MM.1S (cell line): ENCODE results near the gene SDK1.
"Not testable (repeated sequence)": the region's sequence is repeated elsewhere in the genome, so short reads cannot be mapped to it uniquely, and the experiment has no call there.

ENCODE experiments used
- DNase-seq: peaks from one replicate; pipeline ENCODE4 v3.0.0-alpha.2; 2015
- H2AFZ ChIP-seq: fragments of 300-600 bp; sonication (generic); 2 replicates; pipeline ENCODE4 v1.6.0; 2016; ENCODE audit warnings: antibody characterized with exemption, low read length
- H3F3A ChIP-seq: fragments of 300-600 bp; sonication (generic); 2 replicates; pipeline ENCODE4 v1.6.1; 2016; ENCODE audit warnings: mild to moderate bottlenecking, antibody characterized with exemption, low read length, moderate library complexity, mixed read lengths; ENCODE audit not compliant: insufficient read depth
- H3K27ac ChIP-seq: fragments of 300-600 bp; sonication (generic); 2 replicates; pipeline ENCODE4 v1.5.1; 2016; ENCODE audit warnings: mild to moderate bottlenecking, low read length
- H3K27me3 ChIP-seq: fragments of 300-600 bp; sonication (generic); replicated peaks from 2 replicates; pipeline ENCODE4 v1.6.0; 2016; ENCODE audit warnings: low read length; ENCODE audit not compliant: insufficient read depth
- H3K36me3 ChIP-seq: fragments of 300-600 bp; sonication (generic); replicated peaks from 2 replicates; pipeline ENCODE4 v1.6.1; 2016; ENCODE audit warnings: mild to moderate bottlenecking, low read length, mixed read lengths; ENCODE audit not compliant: insufficient read depth
- H3K4me1 ChIP-seq: fragments of 300-600 bp; sonication (generic); 2 replicates; pipeline ENCODE4 v1.6.1; 2016; ENCODE audit warnings: low read length, mixed read lengths
- H3K4me2 ChIP-seq: fragments of 300-600 bp; sonication (generic); 2 replicates; pipeline ENCODE4 v1.6.0; 2016; ENCODE audit warnings: low read depth, low read length
- H3K4me3 ChIP-seq: fragments of 300-600 bp; sonication (generic); 2 replicates; pipeline ENCODE4 v1.5.1; 2016; ENCODE audit warnings: low read length, mixed read lengths
- H3K79me2 ChIP-seq: fragments of 300-600 bp; sonication (generic); 2 replicates; pipeline ENCODE4 v1.6.1; 2016; ENCODE audit warnings: mixed run types, low read length, mixed read lengths
- H3K9ac ChIP-seq: fragments of 300-600 bp; sonication (generic); 2 replicates; pipeline ENCODE4 v1.6.1; 2016; ENCODE audit warnings: low read length, mixed read lengths
- H3K9me2 ChIP-seq: fragments of 300-600 bp; sonication (generic); replicated peaks from 2 replicates; pipeline ENCODE4 v1.6.1; 2016; ENCODE audit warnings: mild to moderate bottlenecking, low read length, mixed read lengths; ENCODE audit not compliant: insufficient read depth
- H3K9me3 ChIP-seq: fragments of 300-600 bp; sonication (generic); replicated peaks from 2 replicates; pipeline ENCODE4 v1.6.1; 2016; ENCODE audit warnings: mild to moderate bottlenecking, low read length, mixed read lengths; ENCODE audit not compliant: insufficient read depth
- H4K20me1 ChIP-seq: fragments of 300-600 bp; sonication (generic); 2 replicates; pipeline ENCODE4 v1.6.1; 2016; ENCODE audit warnings: mild to moderate bottlenecking, low read length, moderate library complexity, mixed read lengths; ENCODE audit not compliant: insufficient read depth
- EZH2 ChIP-seq: fragments of 300-600 bp; sonication (generic); optimal IDR thresholded peaks from 2 replicates; pipeline ENCODE3; 2017; ENCODE audit warnings: low read depth, mild to moderate bottlenecking, antibody characterized with exemption, low read length, mixed read lengths
- EZH2phosphoT487 ChIP-seq: fragments of 300-600 bp; sonication (generic); IDR thresholded peaks from 2 replicates; pipeline ENCODE4 v1.6.1; 2018; ENCODE audit warnings: antibody characterized with exemption, low read length
- TF ChIP-seq, protein P1 (sequence below): fragments of 300-600 bp; sonication (generic); IDR thresholded peaks from 2 replicates; pipeline ENCODE4 v1.5.1; 2016; ENCODE audit warnings: antibody characterized with exemption, low read length, mixed read lengths

Gene SDK1

GRCh38 chr7:4307316-4308204, 1006.5 kb downstream of the SDK1 start:
- Histone ChIP-seq H2AFZ (no peak overlapping the region), H3K27ac (no peak overlapping the region), H3K79me2 (no peaks in the 10 kb centered on the region), H3K4me1 (no peaks in the 10 kb centered on the region), H3F3A (no peaks in the 10 kb centered on the region), H3K4me2 (no peak overlapping the region), H3K36me3 (no peaks in the 10 kb centered on the region), H4K20me1 (no peaks in the 10 kb centered on the region), H3K4me3 (no peak overlapping the region), H3K9ac (no peak overlapping the region), H3K27me3 (no peaks in the 10 kb centered on the region), H3K9me3 (no peaks in the 10 kb centered on the region), H3K9me2 (no peaks in the 10 kb centered on the region)
- no peak for DNase-seq
- TF ChIP-seq EZH2phosphoT487: no peak
- TF ChIP-seq, protein P1, sequence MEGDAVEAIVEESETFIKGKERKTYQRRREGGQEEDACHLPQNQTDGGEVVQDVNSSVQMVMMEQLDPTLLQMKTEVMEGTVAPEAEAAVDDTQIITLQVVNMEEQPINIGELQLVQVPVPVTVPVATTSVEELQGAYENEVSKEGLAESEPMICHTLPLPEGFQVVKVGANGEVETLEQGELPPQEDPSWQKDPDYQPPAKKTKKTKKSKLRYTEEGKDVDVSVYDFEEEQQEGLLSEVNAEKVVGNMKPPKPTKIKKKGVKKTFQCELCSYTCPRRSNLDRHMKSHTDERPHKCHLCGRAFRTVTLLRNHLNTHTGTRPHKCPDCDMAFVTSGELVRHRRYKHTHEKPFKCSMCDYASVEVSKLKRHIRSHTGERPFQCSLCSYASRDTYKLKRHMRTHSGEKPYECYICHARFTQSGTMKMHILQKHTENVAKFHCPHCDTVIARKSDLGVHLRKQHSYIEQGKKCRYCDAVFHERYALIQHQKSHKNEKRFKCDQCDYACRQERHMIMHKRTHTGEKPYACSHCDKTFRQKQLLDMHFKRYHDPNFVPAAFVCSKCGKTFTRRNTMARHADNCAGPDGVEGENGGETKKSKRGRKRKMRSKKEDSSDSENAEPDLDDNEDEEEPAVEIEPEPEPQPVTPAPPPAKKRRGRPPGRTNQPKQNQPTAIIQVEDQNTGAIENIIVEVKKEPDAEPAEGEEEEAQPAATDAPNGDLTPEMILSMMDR: no peak
- no peak for TF ChIP-seq EZH2

DNA sequence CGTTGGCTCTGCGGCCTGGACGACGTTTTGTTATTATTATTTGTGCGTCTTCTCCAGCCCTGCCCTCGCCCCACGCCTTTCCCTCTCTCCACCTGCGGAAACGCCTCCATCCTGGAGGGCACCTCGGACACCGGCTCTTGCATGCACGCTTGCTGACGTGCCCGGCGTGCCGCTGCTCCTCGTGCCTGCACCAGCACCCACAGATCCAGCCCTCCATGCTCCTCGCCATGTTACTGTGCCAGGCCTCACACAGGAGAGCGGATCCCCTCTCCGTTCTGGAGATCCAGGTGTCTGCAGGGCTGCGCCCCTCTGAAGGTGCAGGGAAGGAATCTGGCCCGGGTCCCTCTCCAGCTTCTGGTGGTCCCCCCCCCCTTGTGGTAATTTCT, 1007.1 kb downstream of the SDK1 start:
- Histone ChIP-seq H4K20me1 (no peaks in the 10 kb centered on the region), H3K4me1 (no peaks in the 10 kb centered on the region), H3K27me3 (no peaks in the 10 kb centered on the region), H3K27ac (no peak overlapping the region), H3K36me3 (no peaks in the 10 kb centered on the region), H3K4me3 (no peak overlapping the region), H3K9me3 (no peaks in the 10 kb centered on the region), H2AFZ (no peak overlapping the region), H3K9me2 (no peaks in the 10 kb centered on the region), H3F3A (no peaks in the 10 kb centered on the region), H3K4me2 (no peak overlapping the region), H3K79me2 (no peaks in the 10 kb centered on the region), H3K9ac (no peak overlapping the region)
- TF ChIP-seq, protein P1: no peak
- no peak for TF ChIP-seq EZH2phosphoT487
- DNase-seq: no peak

GRCh38 chr7:4313911-4314310, 1012.9 kb downstream of the SDK1 start:
- not testable (repeated sequence) for H3K9ac ChIP-seq, H4K20me1 ChIP-seq, H3F3A ChIP-seq, H3K36me3 ChIP-seq, H3K9me2 ChIP-seq, H3K27ac ChIP-seq, H3K27me3 ChIP-seq, H2AFZ ChIP-seq, H3K4me2 ChIP-seq, H3K4me3 ChIP-seq, H3K4me1 ChIP-seq, H3K79me2 ChIP-seq, DNase-seq, H3K9me3 ChIP-seq

GRCh38 chr7:4314316-4314715, 1013.3 kb downstream of the SDK1 start:
- H3K79me2 ChIP-seq, H2AFZ ChIP-seq, H3K9me2 ChIP-seq, H3K36me3 ChIP-seq, DNase-seq, H3K27ac ChIP-seq, H3K9ac ChIP-seq, H4K20me1 ChIP-seq, H3K4me3 ChIP-seq, H3K4me1 ChIP-seq, H3K9me3 ChIP-seq, H3K27me3 ChIP-seq, H3F3A ChIP-seq, H3K4me2 ChIP-seq: not testable (repeated sequence)
